Erythroblast (primary cell): ENCODE results near the gene RERE.

Experiments used
- DNase-seq, 2 experiments: peaks; one replicate each; lab custom pipeline; 2025; lab: John Stamatoyannopoulos, UW
- GATA1 ChIP-seq: IDR thresholded peaks from 2 replicates; pipeline ENCODE4 v1.6.1; 2011; ENCODE audit warnings: low read depth, mild to moderate bottlenecking, control low read depth, low read length, moderate library complexity
- POLR2A ChIP-seq: IDR thresholded peaks from 2 replicates; pipeline ENCODE4 v1.6.1; 2011; ENCODE audit warnings: mild to moderate bottlenecking, low read length

Gene RERE

GRCh38 chr1:8652467-8653046 lies 164.9 kb downstream of the RERE start:
- TF ChIP-seq POLR2A (no peak), GATA1 (no peak)
- DNase-seq: peak in 1 of 2 experiments; percentile 6

GRCh38 chr1:8651962-8652361 lies 165.5 kb downstream of the RERE start:
- TF ChIP-seq POLR2A (no peak), GATA1 (no peak)
- no peak for DNase-seq

DNA sequence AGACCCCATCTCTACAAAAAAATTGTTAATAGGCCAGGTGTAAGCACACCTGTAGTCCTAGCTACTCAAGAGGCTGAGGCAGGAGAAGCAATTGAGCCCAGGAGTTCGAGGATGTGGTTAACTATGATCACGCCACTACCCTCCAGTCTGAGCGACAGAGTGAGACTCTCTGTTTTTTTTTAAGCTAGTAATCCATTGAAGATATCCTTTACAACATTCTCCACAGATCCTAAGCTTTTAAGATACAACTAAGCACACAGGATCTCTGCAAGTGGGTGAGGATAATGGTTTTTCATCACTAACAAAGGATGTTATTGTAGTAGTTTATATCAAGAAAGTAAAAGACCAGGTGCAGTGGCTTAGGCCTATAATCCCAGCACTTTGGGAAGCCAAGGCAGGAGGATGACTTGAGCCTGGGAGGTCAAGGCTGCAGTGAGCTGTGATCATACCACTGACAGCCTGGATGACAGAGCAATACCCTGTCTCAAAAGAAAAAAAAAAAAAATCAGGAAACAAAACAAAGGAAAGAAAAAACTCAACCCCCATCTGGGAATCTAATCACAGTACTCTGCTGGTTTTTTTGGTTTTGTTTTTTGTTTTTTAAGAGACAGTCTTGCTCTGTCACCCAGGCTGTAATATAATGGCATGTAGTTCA lies 166.1 kb downstream of the RERE start:
- no peak for DNase-seq
- TF ChIP-seq GATA1: no peak
- TF ChIP-seq POLR2A: no peak

GRCh38 chr1:8649875-8650274 lies 167.6 kb downstream of the RERE start:
- TF ChIP-seq POLR2A (no peak), GATA1 (no peak)
- DNase-seq: no peak

DNA sequence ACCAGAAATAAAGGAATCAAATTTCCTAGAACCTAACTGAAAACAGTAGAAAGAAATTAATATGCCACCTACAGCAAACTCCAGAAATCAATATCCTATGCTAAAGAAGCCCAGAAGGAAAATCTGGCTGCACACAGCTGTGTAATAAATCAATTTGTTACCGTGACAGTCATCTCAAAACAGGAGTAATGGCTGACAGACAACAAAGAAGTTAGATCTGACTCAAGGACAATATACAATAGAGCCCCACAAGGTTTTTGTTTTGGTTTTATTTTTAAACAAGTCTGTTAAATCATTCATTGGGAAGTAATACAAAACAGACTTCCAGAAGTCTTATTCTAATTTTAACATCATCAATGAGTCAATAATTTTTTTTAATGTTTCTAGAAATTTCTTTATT lies 168.4 kb downstream of the RERE start:
- DNase-seq: no peak
- TF ChIP-seq POLR2A (no peak), GATA1 (no peak)

- no peak for DNase-seq
- TF ChIP-seq GATA1: no peak
- no peak for TF ChIP-seq POLR2A
Observed at GRCh38 chr1:8646996-8647395, 170.4 kb downstream of the RERE start.

GRCh38 chr1:8646189-8646588 lies 171.3 kb downstream of the RERE start:
- no peak for DNase-seq
- TF ChIP-seq GATA1 (no peak), POLR2A (no peak)

DNA sequence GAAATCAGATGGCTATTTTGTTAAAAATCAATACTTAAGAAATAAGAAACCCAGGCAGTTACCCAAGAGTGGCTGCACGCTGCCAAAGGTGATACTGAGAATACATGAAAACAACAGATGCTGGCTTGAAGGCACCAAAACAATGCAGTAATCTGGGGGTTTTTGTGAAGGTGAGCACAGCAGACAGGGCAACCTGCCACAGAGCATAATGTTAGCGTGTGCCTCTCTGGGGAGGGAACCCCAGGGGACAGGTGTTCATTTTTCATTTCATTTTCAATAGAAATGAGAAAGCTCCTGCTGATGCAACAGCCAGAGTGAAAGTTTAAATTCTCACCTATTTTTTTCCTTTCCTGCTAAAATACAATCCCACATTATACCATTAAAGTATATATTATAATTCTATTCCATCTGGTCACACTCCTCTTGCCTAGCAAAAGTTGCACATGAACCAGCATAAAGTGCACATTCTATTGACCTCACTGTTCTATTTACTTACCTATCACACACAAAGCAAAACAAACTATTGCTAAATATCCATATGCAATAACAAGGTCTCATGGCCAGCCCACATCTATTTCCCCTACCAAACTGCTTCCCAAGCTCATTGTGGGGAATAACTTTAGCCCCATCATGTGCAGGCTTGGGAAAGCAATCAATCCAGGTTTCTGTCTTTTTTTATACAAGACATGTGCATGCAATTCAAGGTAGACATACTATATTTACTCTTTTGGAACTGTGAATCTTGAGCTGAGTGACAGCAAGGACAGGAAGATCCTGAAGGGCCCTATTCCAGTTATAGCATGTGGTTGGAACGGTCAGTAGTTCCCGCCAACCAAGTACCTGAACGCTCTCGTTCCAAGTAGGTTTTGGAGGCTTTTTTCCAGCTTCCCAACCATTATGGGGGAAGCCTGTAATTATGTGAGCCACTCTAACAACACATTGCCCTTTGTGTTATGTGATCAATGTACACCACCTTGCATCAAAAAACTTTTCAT lies 173.6 kb downstream of the RERE start:
- no peak for TF ChIP-seq POLR2A
- no peak for TF ChIP-seq GATA1
- DNase-seq: no peak

DNA sequence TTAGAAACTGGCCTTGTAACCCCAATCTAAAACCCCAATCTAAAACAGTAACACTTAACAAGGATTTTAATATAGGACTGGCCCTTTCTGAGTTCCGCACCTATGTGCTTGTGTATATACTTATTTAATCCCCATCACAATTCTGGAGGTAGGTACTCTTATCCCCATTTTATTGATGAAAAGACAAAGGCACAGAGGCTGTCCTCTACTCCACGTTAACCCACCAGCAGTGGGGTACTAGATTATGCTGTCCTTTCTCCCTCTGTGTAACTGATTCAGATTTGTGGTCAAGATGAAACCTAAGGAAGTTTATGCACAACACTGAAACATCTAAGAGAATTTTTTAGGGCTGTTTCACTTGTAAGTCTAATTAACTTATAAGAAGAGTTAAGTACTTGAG lies 175.3 kb downstream of the RERE start:
- no peak for TF ChIP-seq GATA1
- TF ChIP-seq POLR2A: no peak
- DNase-seq: no peak

- DNase-seq: no peak
- no peak for TF ChIP-seq GATA1
- no peak for TF ChIP-seq POLR2A
Observed at GRCh38 chr1:8641377-8641997, 176.0 kb downstream of the RERE start.

DNA sequence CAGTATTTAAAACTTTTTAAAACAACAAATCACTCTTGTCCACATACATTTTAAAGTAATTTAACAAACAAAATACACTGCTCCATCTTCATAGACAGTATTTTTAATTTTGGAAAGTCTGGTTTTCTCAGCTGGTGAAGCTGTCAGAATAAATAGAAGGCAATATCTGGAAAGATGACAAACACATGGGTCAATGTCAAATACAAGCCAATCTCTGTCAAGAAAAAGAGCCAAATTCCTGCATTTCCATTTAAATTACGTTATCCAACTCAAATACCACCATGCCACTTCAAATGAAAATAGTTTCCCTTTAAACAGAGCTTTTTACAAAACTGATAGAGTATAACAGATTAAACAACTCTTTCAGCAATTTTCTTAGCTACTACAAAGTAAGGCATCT lies 176.5 kb downstream of the RERE start:
- TF ChIP-seq POLR2A (no peak), GATA1 (no peak)
- DNase-seq: no peak

DNA sequence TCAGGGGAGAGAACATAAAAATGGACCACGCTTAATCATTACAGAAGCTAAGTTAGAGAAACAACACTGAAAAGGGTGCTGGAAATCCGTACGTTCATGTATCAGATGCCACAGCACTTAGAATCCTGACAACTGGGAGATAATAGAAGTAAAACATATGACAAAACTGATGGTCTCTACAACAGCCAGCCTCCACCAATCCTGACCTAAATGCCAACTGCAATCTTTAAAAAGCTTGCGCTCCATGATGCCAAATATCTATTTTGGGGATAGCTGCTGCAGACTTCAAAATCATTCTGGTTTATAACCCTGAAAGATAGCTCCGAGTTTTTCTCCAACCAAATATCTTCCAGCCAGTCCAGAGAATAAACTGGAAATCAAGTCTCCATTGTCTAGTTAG lies 178.3 kb downstream of the RERE start:
- DNase-seq: no peak
- TF ChIP-seq POLR2A: no peak
- TF ChIP-seq GATA1: no peak

DNA sequence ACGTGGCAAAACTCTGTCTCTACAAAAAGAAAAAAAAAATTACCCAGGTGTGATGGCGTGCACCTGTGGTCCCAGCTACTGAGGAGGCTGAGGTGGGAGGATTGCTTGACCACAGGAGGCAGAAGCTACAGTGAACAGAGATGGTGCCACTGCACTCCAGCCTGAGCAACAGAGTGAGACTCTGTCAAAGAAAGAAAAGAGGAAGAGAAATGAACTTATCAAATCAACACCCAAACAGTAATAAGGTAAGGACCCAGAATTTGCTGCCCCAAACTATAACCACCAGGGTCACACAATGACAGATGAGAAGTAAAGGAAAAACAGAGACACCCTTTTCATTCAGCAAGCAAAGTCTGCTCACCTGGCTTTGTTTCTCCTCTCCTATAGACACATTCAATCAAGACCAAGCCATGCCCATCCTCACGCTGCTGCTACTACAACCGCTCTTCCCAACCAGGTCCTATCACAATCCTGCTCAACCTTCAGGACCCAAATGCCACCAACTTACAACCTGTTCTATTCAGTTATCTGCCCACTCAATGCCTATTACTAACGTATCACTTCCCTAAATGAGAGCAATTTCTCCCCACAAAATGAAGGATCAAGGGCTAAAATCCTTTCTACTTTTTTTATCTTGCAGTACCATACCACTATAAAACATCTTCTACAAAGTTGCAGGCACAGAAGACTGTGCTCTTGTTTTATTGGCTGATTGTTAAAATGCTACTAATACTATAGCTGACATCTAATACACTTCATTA lies 183.5 kb downstream of the RERE start:
- TF ChIP-seq GATA1 (no peak), POLR2A (no peak)
- DNase-seq: no peak
